ENCODE results near the gene AK1. TPM values are rescaled to one million over a fixed set of nuclear protein-coding genes. Genes with fewer than 3 reads are reported as not detected.

AK1 gene
- total RNA-seq, 1 donor, result 106 TPM

DNA sequence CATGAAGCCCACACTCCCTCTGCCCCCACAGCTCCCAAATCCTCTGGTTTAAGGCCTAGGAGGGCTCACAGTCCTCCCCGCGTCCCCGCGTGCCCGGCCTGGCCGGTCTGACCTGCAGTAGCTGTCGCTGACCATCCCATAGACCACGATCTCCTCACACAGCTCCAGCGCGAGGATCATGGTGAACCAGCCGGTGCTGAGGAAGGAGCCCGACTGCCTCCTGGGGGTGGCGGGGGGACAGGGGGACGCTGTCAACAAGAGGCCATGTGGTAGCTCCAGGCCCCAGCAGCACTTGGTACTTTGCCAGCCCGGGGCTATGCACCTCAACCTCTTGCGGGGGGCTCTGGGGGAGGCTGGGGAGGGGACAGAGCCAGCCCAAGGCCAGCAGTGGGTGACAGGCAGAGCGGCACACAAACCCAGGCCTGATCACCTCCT lies 32.4 kb upstream of the AK1 start:
- Histone ChIP-seq H3K36me3 (ENCODE audit: insufficient read depth, low read length) (peaks cover 25% of the 10 kb centered on the region), H4K20me1 (ENCODE audit: insufficient read depth, low read length) (peaks cover 3% of the 10 kb centered on the region), H3K4me2 (ENCODE audit: insufficient read depth, low read length) (no peak overlapping the region), H3K27me3 (ENCODE audit: insufficient read depth, low read length) (no peaks in the 10 kb centered on the region), H3K9me3 (ENCODE audit: low read depth, low read length) (no peaks in the 10 kb centered on the region), H3K4me3 (ENCODE audit: insufficient read depth, low read length) (no peak overlapping the region), H3K27ac (ENCODE audit: low read depth, low read length) (no peak overlapping the region), H3K4me1 (ENCODE audit: insufficient read depth, low read length) (no peaks in the 10 kb centered on the region), H3K79me2 (ENCODE audit: insufficient read depth, low read length) (no peaks in the 10 kb centered on the region), H2AFZ (ENCODE audit: low read length) (no peak overlapping the region)
- TF ChIP-seq, protein P1, sequence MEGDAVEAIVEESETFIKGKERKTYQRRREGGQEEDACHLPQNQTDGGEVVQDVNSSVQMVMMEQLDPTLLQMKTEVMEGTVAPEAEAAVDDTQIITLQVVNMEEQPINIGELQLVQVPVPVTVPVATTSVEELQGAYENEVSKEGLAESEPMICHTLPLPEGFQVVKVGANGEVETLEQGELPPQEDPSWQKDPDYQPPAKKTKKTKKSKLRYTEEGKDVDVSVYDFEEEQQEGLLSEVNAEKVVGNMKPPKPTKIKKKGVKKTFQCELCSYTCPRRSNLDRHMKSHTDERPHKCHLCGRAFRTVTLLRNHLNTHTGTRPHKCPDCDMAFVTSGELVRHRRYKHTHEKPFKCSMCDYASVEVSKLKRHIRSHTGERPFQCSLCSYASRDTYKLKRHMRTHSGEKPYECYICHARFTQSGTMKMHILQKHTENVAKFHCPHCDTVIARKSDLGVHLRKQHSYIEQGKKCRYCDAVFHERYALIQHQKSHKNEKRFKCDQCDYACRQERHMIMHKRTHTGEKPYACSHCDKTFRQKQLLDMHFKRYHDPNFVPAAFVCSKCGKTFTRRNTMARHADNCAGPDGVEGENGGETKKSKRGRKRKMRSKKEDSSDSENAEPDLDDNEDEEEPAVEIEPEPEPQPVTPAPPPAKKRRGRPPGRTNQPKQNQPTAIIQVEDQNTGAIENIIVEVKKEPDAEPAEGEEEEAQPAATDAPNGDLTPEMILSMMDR (IDR thresholded peaks at IDR 0.05; ENCODE audit: extremely low read depth, low read depth, low read length), result no peak
- peak; percentile 58 for DNase-seq (ENCODE audit: insufficient read length, low spot score, missing footprints)

DNA sequence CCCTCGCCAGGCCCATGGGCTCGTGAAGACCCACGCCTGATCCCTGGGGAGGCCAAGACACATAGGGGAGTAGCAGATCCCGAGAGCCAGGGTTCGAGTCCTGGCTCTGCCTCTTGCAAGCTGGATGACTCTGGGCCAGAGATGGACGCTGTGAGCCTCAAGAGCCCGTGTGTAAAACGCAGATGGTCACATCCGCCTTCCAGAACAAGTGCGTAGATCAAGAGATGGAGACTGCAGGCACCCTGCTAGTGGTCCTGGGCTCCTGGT lies 31.1 kb upstream of the AK1 start:
- H4K20me1 ChIP-seq (ENCODE audit: insufficient read depth, low read length), result peaks cover 3% of the 10 kb centered on the region
- H3K9me3 ChIP-seq (ENCODE audit: low read depth, low read length), result no peaks in the 10 kb centered on the region
- DNase-seq (ENCODE audit: insufficient read length, low spot score, missing footprints), result no peak
- H3K4me2 ChIP-seq (ENCODE audit: insufficient read depth, low read length), result no peak overlapping the region
- no peak overlapping the region for H2AFZ ChIP-seq (ENCODE audit: low read length)
- H3K4me1 ChIP-seq (ENCODE audit: insufficient read depth, low read length), result peaks cover 5% of the 10 kb centered on the region
- H3K79me2 ChIP-seq (ENCODE audit: insufficient read depth, low read length), result no peaks in the 10 kb centered on the region
- H3K36me3 ChIP-seq (ENCODE audit: insufficient read depth, low read length), result peaks cover 25% of the 10 kb centered on the region
- no peaks in the 10 kb centered on the region for H3K27me3 ChIP-seq (ENCODE audit: insufficient read depth, low read length)
- no peak overlapping the region for H3K4me3 ChIP-seq (ENCODE audit: insufficient read depth, low read length)
- TF ChIP-seq, protein P1 (IDR thresholded peaks at IDR 0.05; ENCODE audit: extremely low read depth, low read depth, low read length), result no peak
- no peak overlapping the region for H3K27ac ChIP-seq (ENCODE audit: low read depth, low read length)

DNA sequence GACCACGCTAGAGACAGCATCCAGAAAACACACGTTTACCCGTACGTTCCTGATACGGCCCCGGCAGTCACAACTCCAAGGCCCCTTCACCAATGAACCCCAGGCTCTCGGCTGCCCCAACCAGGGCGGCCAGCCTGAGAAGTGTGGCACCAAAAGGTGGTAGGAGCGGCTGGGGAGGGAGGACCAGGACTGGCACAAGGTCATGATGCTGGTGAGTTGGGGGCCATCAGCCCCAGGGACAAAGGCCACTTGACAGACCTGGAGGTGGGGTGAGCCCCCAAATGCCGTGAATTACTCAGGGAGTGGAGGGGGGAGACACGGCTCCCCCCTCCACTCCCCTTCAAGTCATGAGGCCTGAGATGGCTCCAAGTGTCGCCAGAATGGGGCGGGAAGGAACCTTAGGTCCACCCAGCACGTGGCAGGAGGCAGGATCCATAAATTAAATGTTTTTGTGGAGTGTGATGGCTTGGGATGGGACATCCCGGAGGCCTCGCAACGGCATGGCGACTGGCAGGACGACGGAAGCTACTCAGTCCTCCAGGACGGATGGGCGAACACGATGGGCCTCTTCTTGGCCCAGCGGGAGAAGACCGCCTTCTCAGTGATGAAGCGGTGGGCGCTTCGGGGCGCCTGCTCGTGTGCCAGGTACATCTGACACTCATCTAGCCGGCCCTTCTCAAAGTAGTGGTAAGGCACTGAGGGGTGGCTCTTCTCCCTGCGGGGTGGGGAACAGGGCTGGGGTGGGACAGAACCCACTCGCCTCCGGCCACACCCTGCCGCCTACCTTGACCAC lies 30.6 kb upstream of the AK1 start:
- peak; percentile 34 for DNase-seq (ENCODE audit: insufficient read length, low spot score, missing footprints)
- H3K36me3 ChIP-seq (ENCODE audit: insufficient read depth, low read length), result peaks cover 25% of the 10 kb centered on the region
- TF ChIP-seq, protein P1 (IDR thresholded peaks at IDR 0.05; ENCODE audit: extremely low read depth, low read depth, low read length), result no peak
- no peak overlapping the region for H3K4me3 ChIP-seq (ENCODE audit: insufficient read depth, low read length)
- H3K27me3 ChIP-seq (ENCODE audit: insufficient read depth, low read length), result no peaks in the 10 kb centered on the region
- H3K27ac ChIP-seq (ENCODE audit: low read depth, low read length), result no peak overlapping the region
- H4K20me1 ChIP-seq (ENCODE audit: insufficient read depth, low read length), result peaks cover 3% of the 10 kb centered on the region
- H2AFZ ChIP-seq (ENCODE audit: low read length), result no peak overlapping the region
- no peak overlapping the region for H3K4me2 ChIP-seq (ENCODE audit: insufficient read depth, low read length)
- no peaks in the 10 kb centered on the region for H3K9me3 ChIP-seq (ENCODE audit: low read depth, low read length)
- no peaks in the 10 kb centered on the region for H3K79me2 ChIP-seq (ENCODE audit: insufficient read depth, low read length)
- peaks cover 10% of the 10 kb centered on the region for H3K4me1 ChIP-seq (ENCODE audit: insufficient read depth, low read length)

DNA sequence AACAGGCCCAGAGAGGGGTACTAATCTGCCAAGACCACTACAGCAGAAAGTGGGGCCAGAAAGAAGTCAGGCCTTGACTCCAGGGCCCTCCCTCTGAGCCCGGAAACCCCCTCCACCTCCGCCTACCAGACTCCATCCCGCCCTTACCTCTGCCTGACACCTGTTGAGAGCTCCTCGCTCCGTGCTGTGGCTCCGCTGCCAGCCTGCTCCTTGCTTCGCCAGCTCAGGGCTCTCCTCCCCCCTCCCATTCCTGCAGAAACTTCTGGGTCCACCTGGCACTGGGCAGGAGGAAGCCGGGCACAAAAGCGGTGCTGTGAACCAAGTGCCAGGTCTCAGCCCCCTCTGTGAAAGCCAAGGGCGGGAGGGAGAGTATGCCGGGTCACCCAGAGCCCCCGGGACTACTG lies 28.3 kb upstream of the AK1 start:
- H3K27me3 ChIP-seq (ENCODE audit: insufficient read depth, low read length), result no peaks in the 10 kb centered on the region
- DNase-seq (ENCODE audit: insufficient read length, low spot score, missing footprints), result peak; percentile 22
- no peak overlapping the region for H3K27ac ChIP-seq (ENCODE audit: low read depth, low read length)
- no peaks in the 10 kb centered on the region for H3K9me3 ChIP-seq (ENCODE audit: low read depth, low read length)
- H3K4me2 ChIP-seq (ENCODE audit: insufficient read depth, low read length), result no peak overlapping the region
- H3K79me2 ChIP-seq (ENCODE audit: insufficient read depth, low read length), result no peaks in the 10 kb centered on the region
- H3K4me1 ChIP-seq (ENCODE audit: insufficient read depth, low read length), result peaks cover 14% of the 10 kb centered on the region
- H3K4me3 ChIP-seq (ENCODE audit: insufficient read depth, low read length), result no peak overlapping the region
- no peaks in the 10 kb centered on the region for H4K20me1 ChIP-seq (ENCODE audit: insufficient read depth, low read length)
- peaks cover 9% of the 10 kb centered on the region for H3K36me3 ChIP-seq (ENCODE audit: insufficient read depth, low read length)
- H2AFZ ChIP-seq (ENCODE audit: low read length), result no peak overlapping the region
- TF ChIP-seq, protein P1 (IDR thresholded peaks at IDR 0.05; ENCODE audit: extremely low read depth, low read depth, low read length), result no peak
